ENCODE measurements around the gene MAMDC2. TPM values are rescaled to one million over a fixed set of nuclear protein-coding genes. Genes with fewer than 3 reads are reported as not detected.

The MAMDC2 gene
- total RNA-seq, 4 donors from 2014 or later, result 8.9 to 24.7 (median 17.4) TPM

GRCh38 chr9:70000469-70000868 is 43.2 kb upstream of the MAMDC2 start:
- TF ChIP-seq POLR2A (IDR thresholded peaks at IDR 0.05) (no peak), CTCF (IDR thresholded peaks at IDR 0.05) (no peak)
- DNase-seq, result no peak
- H3K4me3 ChIP-seq, result no peak overlapping the region
- H3K27ac ChIP-seq, result no peak overlapping the region
- no peaks in the 10 kb centered on the region for H3K4me1 ChIP-seq
- no peaks in the 10 kb centered on the region for H3K9me3 ChIP-seq
- no peaks in the 10 kb centered on the region for H3K27me3 ChIP-seq
- no peaks in the 10 kb centered on the region for H3K36me3 ChIP-seq

- Histone ChIP-seq H3K9me3 (no peaks in the 10 kb centered on the region), H3K27ac (no peak overlapping the region), H3K4me3 (no peak overlapping the region), H3K4me1 (no peaks in the 10 kb centered on the region), H3K36me3 (no peaks in the 10 kb centered on the region), H3K27me3 (no peaks in the 10 kb centered on the region)
- DNase-seq, result no peak
- TF ChIP-seq CTCF (IDR thresholded peaks at IDR 0.05) (no peak), POLR2A (IDR thresholded peaks at IDR 0.05) (no peak)
These were observed 39.5 kb upstream of the MAMDC2 start for GRCh38 chr9:70003901-70004714.

- no peak for DNase-seq
- Histone ChIP-seq H3K4me3 (no peak overlapping the region), H3K9me3 (no peaks in the 10 kb centered on the region), H3K36me3 (no peaks in the 10 kb centered on the region), H3K4me1 (no peaks in the 10 kb centered on the region), H3K27ac (no peak overlapping the region), H3K27me3 (no peaks in the 10 kb centered on the region)
- TF ChIP-seq CTCF (IDR thresholded peaks at IDR 0.05) (no peak), POLR2A (IDR thresholded peaks at IDR 0.05) (no peak)
These were observed 37.3 kb upstream of the MAMDC2 start for GRCh38 chr9:70006306-70006705.

GRCh38 chr9:70007831-70008230 is 35.8 kb upstream of the MAMDC2 start:
- Histone ChIP-seq H3K4me3 (no peak overlapping the region), H3K27ac (no peak overlapping the region), H3K27me3 (no peaks in the 10 kb centered on the region), H3K9me3 (no peaks in the 10 kb centered on the region), H3K36me3 (no peaks in the 10 kb centered on the region), H3K4me1 (no peaks in the 10 kb centered on the region)
- TF ChIP-seq CTCF (IDR thresholded peaks at IDR 0.05) (no peak), POLR2A (IDR thresholded peaks at IDR 0.05) (no peak)
- no peak for DNase-seq

GRCh38 chr9:70010015-70010414 is 33.6 kb upstream of the MAMDC2 start:
- Histone ChIP-seq H3K27ac (no peak overlapping the region), H3K4me3 (no peak overlapping the region), H3K36me3 (no peaks in the 10 kb centered on the region), H3K9me3 (no peaks in the 10 kb centered on the region), H3K4me1 (no peaks in the 10 kb centered on the region), H3K27me3 (no peaks in the 10 kb centered on the region)
- no peak for DNase-seq
- TF ChIP-seq POLR2A (IDR thresholded peaks at IDR 0.05) (no peak), CTCF (IDR thresholded peaks at IDR 0.05) (no peak)

All from Peyer's patch (tissue), 4 donors.